ENCODE measurements around the gene MFAP1.

MFAP1 gene

DNA sequence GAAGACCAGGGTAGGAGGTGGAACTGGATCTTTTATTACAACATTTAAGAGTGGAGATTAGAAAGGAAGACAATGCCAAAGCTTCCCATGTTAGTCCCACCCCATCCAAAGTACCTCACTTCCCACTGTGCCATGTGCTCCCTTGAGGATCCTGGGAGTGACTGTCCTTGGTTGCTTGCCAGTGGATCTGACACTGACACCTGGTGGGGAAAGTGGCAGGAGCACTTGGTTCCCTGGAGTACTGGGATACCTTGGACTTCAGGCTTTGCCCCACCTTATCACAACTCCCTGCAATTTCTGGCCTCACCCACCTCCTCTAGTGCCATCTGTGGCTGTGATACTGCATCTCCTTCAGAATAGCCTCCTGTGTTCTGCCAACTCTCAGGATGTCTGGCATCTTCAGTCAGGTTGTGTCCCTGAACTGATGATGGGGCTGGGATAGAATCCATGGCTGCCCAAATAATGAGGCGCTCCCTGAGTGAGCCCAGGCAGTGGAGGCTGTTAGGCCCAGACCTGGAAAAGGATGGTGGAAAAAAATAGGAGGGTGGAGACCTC is 49.0 kb downstream of the MFAP1 start:
- DNase-seq = peak; percentile 59

DNA sequence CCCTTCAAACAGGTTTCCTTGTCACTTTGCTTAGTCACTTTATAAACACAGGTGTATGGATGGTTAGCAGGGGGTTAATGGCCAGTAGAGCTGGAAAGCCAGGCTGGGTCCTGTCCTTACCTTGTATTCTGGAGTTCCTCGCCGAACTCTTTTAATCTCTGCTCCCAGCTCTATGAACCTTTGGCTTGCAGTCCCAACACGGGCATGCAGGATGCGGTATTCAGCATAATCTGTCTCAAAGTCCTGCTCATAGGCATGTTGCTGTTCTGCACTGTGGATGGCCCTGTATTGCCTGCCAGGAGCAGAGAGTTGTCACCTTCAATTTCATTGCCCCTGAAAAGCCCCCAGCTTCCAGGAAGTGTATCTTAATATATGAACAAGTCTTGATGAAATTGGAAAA is 50.4 kb downstream of the MFAP1 start:
- peak; percentile 56 for DNase-seq

DNA sequence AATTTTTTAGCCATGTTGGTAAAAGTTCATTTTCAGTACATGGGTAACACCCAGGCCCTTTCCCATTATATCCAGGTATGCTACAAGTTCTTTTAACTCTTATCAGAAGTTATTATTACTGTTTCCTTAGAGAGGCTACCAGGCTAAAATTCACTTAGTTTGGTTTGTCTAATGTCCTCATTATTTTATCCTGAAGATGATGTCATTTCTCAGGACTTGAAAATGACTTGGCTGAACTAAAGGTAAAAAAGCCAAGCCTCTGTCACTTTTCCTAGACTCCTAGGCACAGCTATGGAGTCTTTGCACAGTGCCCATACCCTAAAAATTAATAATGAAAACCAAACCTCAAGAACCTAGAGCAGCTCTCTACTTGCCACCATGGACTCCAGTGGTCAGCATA is 51.9 kb downstream of the MFAP1 start:
- DNase-seq = no peak

DNA sequence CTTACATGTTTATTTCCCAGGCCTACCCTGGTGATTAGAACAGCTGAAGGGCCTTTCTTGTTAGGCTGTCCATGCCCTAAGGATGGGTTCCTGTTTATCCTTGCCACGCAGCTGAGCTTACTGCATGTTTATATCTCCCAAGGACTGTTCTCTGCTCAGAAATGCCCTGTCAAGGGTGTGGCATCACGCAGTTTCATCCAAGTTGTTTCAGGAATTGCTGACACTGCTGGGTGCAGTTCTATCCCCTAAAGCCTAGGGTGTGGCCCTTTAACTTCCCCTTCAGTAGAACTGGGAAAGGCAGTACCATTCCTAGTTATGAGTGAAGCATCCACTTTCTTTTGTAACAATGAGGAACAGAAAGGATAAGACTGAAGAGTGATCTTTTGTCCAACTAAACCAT is 52.7 kb downstream of the MFAP1 start:
- peak; percentile 47 for DNase-seq

DNA sequence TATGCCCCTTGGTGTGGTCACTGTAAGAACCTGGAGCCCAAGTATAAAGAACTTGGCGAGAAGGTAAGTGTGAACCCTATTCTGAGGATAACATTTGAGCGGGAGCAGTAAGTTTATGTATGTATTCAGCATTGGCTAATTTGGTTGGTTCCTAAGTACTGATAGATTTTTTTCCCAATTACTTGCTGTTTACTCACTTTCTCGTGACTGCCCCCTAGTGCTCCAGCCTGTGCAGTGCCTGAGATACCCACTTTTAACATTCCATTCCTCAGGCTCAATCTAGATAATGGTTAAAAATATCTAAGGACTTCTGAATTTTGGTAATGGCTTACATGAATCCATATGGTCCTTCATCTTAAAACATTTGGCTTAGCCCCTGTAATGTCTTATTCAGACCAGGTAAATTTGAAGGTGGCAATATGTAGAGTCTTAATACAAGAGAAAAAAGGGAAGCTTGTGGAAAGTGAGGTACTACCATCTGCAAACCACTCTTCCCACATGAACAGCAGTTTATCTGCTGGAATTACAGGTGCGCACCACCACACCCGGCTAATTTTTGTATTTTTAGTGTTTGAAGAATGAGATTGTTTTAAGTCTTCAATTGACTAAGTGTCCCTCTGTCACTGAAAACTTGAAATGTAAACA is 54.8 kb downstream of the MFAP1 start:
- DNase-seq = peak; percentile 73

DNA sequence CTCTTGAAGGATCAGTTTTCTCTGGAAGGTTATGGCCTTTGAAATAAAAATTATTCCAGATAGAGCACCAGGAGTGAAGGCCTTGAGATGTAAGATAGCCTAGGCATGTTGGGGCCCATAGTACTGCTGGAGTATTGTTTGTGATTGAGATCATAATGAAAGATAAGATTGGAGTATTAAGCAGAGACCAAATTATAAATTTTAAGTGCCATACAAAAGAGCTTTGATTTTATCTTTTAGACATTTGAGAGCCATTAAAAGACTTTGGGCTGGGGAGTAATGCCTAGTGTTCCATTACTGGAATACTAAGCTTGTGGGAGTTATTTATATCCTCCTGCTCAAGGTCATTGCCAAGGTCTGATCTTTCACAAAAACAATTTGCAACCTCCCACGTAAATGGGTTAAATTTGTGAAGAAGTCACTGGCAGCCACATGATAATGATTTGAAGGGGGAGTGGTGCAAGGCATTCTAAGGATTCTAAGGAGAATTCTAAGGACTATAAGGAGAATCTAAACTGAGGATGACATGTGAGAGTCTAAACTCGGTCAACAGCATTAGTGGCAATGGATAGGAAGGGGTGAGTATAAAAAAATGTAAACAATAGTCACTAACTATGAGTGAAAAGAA is 60.6 kb downstream of the MFAP1 start:
- no peak for DNase-seq

DNA sequence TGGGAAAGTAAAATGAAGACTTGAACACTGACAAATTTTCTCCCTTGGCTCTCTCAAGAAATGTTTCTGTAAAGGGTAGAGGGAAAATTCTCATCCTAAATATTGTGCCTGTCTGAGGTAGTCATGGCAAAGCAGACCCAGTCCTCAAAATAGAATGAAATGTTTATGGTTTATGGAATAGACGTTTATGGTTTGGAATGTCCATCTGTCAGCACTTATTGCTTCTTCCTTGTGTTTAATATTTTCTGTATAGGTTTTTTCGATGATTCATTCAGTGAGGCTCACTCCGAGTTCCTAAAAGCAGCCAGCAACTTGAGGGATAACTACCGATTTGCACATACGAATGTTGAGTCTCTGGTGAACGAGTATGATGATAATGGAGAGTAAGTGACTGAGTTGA is 61.7 kb downstream of the MFAP1 start:
- DNase-seq = no peak

Data from activated CD8-positive, alpha-beta memory T cell treated with anti-CD3 and anti-CD28 coated beads for 24 hours (primary cell).